Measurements from ENCODE around the gene PLEKHA5. TPM values are rescaled to one million over a fixed set of nuclear protein-coding genes. Genes with fewer than 3 reads are reported as not detected.

PLEKHA5 gene
- total RNA-seq, 1 donor from 2014 or later = 32.3 TPM

- peaks cover 21% of the 10 kb centered on the region for H3K36me3 Mint-ChIP-seq (ENCODE audit: unreplicated experiment)
- H3K27me3 Mint-ChIP-seq (ENCODE audit: unreplicated experiment) = no peaks in the 10 kb centered on the region
- no peak overlapping the region for H3K4me3 Mint-ChIP-seq (ENCODE audit: unreplicated experiment)
- peaks cover 6% of the 10 kb centered on the region for H3K4me1 Mint-ChIP-seq (ENCODE audit: unreplicated experiment)
- no peak for TF ChIP-seq CTCF (IDR thresholded peaks at IDR 0.05)
- H3K27ac Mint-ChIP-seq (ENCODE audit: unreplicated experiment) = no peak overlapping the region
- DNase-seq (ENCODE audit: extremely low spot score, unreplicated experiment) = no peak
- no peaks in the 10 kb centered on the region for H3K9me3 Mint-ChIP-seq (ENCODE audit: unreplicated experiment)
These were observed 156.4 kb downstream of the PLEKHA5 start for GRCh38 chr12:19285793-19286448.

GRCh38 chr12:19287302-19287701 lies 157.8 kb downstream of the PLEKHA5 start:
- H3K4me3 Mint-ChIP-seq (ENCODE audit: unreplicated experiment) = no peak overlapping the region
- no peak for DNase-seq (ENCODE audit: extremely low spot score, unreplicated experiment)
- H3K36me3 Mint-ChIP-seq (ENCODE audit: unreplicated experiment) = peaks cover 21% of the 10 kb centered on the region
- no peak overlapping the region for H3K27ac Mint-ChIP-seq (ENCODE audit: unreplicated experiment)
- H3K27me3 Mint-ChIP-seq (ENCODE audit: unreplicated experiment) = no peaks in the 10 kb centered on the region
- peaks cover 6% of the 10 kb centered on the region for H3K4me1 Mint-ChIP-seq (ENCODE audit: unreplicated experiment)
- TF ChIP-seq CTCF (IDR thresholded peaks at IDR 0.05) = no peak
- no peaks in the 10 kb centered on the region for H3K9me3 Mint-ChIP-seq (ENCODE audit: unreplicated experiment)

GRCh38 chr12:19288161-19288560 lies 158.6 kb downstream of the PLEKHA5 start:
- peaks cover 21% of the 10 kb centered on the region for H3K36me3 Mint-ChIP-seq (ENCODE audit: unreplicated experiment)
- no peak overlapping the region for H3K27ac Mint-ChIP-seq (ENCODE audit: unreplicated experiment)
- no peak overlapping the region for H3K4me3 Mint-ChIP-seq (ENCODE audit: unreplicated experiment)
- no peaks in the 10 kb centered on the region for H3K27me3 Mint-ChIP-seq (ENCODE audit: unreplicated experiment)
- no peak for TF ChIP-seq CTCF (IDR thresholded peaks at IDR 0.05)
- peaks cover 6% of the 10 kb centered on the region for H3K4me1 Mint-ChIP-seq (ENCODE audit: unreplicated experiment)
- no peak for DNase-seq (ENCODE audit: extremely low spot score, unreplicated experiment)
- no peaks in the 10 kb centered on the region for H3K9me3 Mint-ChIP-seq (ENCODE audit: unreplicated experiment)

- Mint-ChIP-seq H3K4me1 (ENCODE audit: unreplicated experiment) (peaks cover 6% of the 10 kb centered on the region), H3K4me3 (ENCODE audit: unreplicated experiment) (no peak overlapping the region), H3K36me3 (ENCODE audit: unreplicated experiment) (peaks cover 18% of the 10 kb centered on the region), H3K27me3 (ENCODE audit: unreplicated experiment) (no peaks in the 10 kb centered on the region), H3K9me3 (ENCODE audit: unreplicated experiment) (no peaks in the 10 kb centered on the region), H3K27ac (ENCODE audit: unreplicated experiment) (no peak overlapping the region)
- peak; percentile 75 for TF ChIP-seq CTCF (IDR thresholded peaks at IDR 0.05)
- DNase-seq (ENCODE audit: extremely low spot score, unreplicated experiment) = no peak
These were observed 159.2 kb downstream of the PLEKHA5 start for GRCh38 chr12:19288603-19289244.

- peaks cover 11% of the 10 kb centered on the region for H3K36me3 Mint-ChIP-seq (ENCODE audit: unreplicated experiment)
These were observed 169.5 kb downstream of the PLEKHA5 start for GRCh38 chr12:19298836-19299605.

More at GRCh38 chr12:19298836-19299605, 169.5 kb downstream of the PLEKHA5 start:
- DNase-seq (ENCODE audit: extremely low spot score, unreplicated experiment) = no peak
- H3K27me3 Mint-ChIP-seq (ENCODE audit: unreplicated experiment) = no peaks in the 10 kb centered on the region
- H3K27ac Mint-ChIP-seq (ENCODE audit: unreplicated experiment) = no peak overlapping the region
- H3K4me3 Mint-ChIP-seq (ENCODE audit: unreplicated experiment) = no peak overlapping the region
- no peaks in the 10 kb centered on the region for H3K9me3 Mint-ChIP-seq (ENCODE audit: unreplicated experiment)
- TF ChIP-seq CTCF (IDR thresholded peaks at IDR 0.05) = no peak
- H3K4me1 Mint-ChIP-seq (ENCODE audit: unreplicated experiment) = no peaks in the 10 kb centered on the region

All from osteocyte (in vitro differentiated cells).